Mammary epithelial cell (primary cell): Measurements from ENCODE around the gene B3GNT5.

Source experiments
- EZH2 ChIP-seq: IDR thresholded peaks from 2 replicates; pipeline ENCODE4 v1.6.1; 2012; ENCODE audit warnings: low read length, inconsistent platforms, borderline replicate concordance
- TF ChIP-seq, protein P1 (sequence below), 2 donors: IDR thresholded peaks in 1 of 2; conservative IDR thresholded peaks in 1 of 2; 2 replicates each; pipeline ENCODE4 v1.5.1; 2011 to 2012; ENCODE audit warnings: inconsistent platforms in 2 of 2, low read length in 2 of 2, mild to moderate bottlenecking in 2 of 2, control low read depth in 1 of 2, low read depth in 1 of 2; ENCODE audit not compliant: insufficient read depth in 1 of 2; ENCODE audit errors: extremely low read depth in 1 of 2

DNA sequence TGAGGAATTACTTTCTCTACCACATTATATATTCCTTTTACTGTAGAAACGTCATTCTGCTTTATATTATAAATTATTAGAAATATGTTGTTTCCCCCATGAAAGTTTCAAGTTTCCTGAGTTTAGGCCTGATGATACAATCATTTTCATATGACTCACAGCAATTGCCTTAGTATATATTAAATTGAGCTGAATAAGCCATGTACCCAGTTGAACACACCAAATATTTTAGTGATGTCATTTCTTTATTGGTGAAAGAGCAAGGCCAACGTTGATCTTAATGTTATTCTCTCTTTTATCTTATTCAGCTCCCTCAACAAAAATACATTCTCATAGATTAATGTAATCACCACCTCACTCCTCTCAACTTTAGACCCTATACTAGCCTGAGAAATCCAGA is 30.8 kb downstream of the B3GNT5 start:
- TF ChIP-seq, protein P1, sequence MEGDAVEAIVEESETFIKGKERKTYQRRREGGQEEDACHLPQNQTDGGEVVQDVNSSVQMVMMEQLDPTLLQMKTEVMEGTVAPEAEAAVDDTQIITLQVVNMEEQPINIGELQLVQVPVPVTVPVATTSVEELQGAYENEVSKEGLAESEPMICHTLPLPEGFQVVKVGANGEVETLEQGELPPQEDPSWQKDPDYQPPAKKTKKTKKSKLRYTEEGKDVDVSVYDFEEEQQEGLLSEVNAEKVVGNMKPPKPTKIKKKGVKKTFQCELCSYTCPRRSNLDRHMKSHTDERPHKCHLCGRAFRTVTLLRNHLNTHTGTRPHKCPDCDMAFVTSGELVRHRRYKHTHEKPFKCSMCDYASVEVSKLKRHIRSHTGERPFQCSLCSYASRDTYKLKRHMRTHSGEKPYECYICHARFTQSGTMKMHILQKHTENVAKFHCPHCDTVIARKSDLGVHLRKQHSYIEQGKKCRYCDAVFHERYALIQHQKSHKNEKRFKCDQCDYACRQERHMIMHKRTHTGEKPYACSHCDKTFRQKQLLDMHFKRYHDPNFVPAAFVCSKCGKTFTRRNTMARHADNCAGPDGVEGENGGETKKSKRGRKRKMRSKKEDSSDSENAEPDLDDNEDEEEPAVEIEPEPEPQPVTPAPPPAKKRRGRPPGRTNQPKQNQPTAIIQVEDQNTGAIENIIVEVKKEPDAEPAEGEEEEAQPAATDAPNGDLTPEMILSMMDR (conservative IDR thresholded peaks at IDR 0.05 in 1 of 2, IDR thresholded peaks at IDR 0.05 in 1 of 2; ENCODE audit: extremely low read depth in 1 of 2, insufficient read depth in 1 of 2, low read depth in 1 of 2, low read length in 2 of 2): no peak
- no peak for TF ChIP-seq EZH2
